IPS DF 19.7 (cell line): ENCODE data around the gene PCSK5.

Experiments
- DNase-seq: peaks from one replicate; pipeline ENCODE4 v3.0.0-alpha.2; 2013; ENCODE audit warnings: low read depth, low spot score

Gene PCSK5

GRCh38 chr9:75921391-75922127 lies 31.1 kb downstream of the PCSK5 start:
- no peak for DNase-seq

- DNase-seq, result no peak
Observed at GRCh38 chr9:75926385-75926784, 35.9 kb downstream of the PCSK5 start.

GRCh38 chr9:75927356-75927755 lies 36.9 kb downstream of the PCSK5 start:
- DNase-seq, result no peak

GRCh38 chr9:75930190-75930589 lies 39.7 kb downstream of the PCSK5 start:
- DNase-seq, result no peak

- DNase-seq, result no peak
Observed at GRCh38 chr9:75930730-75931321, 40.4 kb downstream of the PCSK5 start.

GRCh38 chr9:75933982-75934381 lies 43.5 kb downstream of the PCSK5 start:
- no peak for DNase-seq

GRCh38 chr9:75935591-75935990 lies 45.1 kb downstream of the PCSK5 start:
- no peak for DNase-seq

- no peak for DNase-seq
Observed at GRCh38 chr9:75937521-75938258, 47.2 kb downstream of the PCSK5 start.

- no peak for DNase-seq
Observed at GRCh38 chr9:75938946-75939345, 48.5 kb downstream of the PCSK5 start.

GRCh38 chr9:75939536-75940111 lies 49.2 kb downstream of the PCSK5 start:
- DNase-seq, result no peak

- DNase-seq, result no peak
Observed at GRCh38 chr9:75941066-75941465, 50.6 kb downstream of the PCSK5 start.

GRCh38 chr9:75941577-75942311 lies 51.3 kb downstream of the PCSK5 start:
- no peak for DNase-seq

GRCh38 chr9:75946766-75947165 lies 56.3 kb downstream of the PCSK5 start:
- DNase-seq, result no peak

- DNase-seq, result no peak
Observed at GRCh38 chr9:75947233-75947632, 56.8 kb downstream of the PCSK5 start.

GRCh38 chr9:75950998-75951397 lies 60.5 kb downstream of the PCSK5 start:
- DNase-seq, result no peak

- DNase-seq, result no peak
Observed at GRCh38 chr9:75953218-75953617, 62.7 kb downstream of the PCSK5 start.

- no peak for DNase-seq
Observed at GRCh38 chr9:75956161-75956560, 65.7 kb downstream of the PCSK5 start.

- no peak for DNase-seq
Observed at GRCh38 chr9:75957116-75957515, 66.6 kb downstream of the PCSK5 start.

GRCh38 chr9:75958226-75958625 lies 67.8 kb downstream of the PCSK5 start:
- no peak for DNase-seq

GRCh38 chr9:75960551-75960950 lies 70.1 kb downstream of the PCSK5 start:
- no peak for DNase-seq

GRCh38 chr9:75962013-75962661 lies 71.7 kb downstream of the PCSK5 start:
- no peak for DNase-seq
